ENCODE data around the gene MACROD2.

DNA sequence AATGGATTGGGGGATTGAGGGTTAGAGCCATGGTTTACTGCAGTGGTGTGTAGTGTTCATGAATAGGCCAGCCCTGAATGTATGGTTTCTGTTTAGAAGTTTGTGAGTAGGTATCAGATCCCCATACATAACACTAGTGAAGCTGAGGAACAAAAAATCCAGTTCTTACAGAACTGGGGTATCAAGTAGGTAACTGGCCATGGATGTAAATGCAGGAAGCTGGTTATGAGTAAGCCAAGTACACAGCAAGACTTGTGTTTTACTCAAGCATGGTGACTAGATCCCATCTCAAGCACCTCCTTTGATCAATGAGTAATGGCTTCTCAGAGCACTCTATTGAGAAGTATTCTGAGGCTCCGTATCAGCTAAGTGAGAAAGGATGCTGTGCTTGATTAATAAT lies 955.8 kb downstream of the MACROD2 start:
- TF ChIP-seq, protein P1, sequence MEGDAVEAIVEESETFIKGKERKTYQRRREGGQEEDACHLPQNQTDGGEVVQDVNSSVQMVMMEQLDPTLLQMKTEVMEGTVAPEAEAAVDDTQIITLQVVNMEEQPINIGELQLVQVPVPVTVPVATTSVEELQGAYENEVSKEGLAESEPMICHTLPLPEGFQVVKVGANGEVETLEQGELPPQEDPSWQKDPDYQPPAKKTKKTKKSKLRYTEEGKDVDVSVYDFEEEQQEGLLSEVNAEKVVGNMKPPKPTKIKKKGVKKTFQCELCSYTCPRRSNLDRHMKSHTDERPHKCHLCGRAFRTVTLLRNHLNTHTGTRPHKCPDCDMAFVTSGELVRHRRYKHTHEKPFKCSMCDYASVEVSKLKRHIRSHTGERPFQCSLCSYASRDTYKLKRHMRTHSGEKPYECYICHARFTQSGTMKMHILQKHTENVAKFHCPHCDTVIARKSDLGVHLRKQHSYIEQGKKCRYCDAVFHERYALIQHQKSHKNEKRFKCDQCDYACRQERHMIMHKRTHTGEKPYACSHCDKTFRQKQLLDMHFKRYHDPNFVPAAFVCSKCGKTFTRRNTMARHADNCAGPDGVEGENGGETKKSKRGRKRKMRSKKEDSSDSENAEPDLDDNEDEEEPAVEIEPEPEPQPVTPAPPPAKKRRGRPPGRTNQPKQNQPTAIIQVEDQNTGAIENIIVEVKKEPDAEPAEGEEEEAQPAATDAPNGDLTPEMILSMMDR (IDR thresholded peaks at IDR 0.05), result no peak
- TF ChIP-seq, protein P2, sequence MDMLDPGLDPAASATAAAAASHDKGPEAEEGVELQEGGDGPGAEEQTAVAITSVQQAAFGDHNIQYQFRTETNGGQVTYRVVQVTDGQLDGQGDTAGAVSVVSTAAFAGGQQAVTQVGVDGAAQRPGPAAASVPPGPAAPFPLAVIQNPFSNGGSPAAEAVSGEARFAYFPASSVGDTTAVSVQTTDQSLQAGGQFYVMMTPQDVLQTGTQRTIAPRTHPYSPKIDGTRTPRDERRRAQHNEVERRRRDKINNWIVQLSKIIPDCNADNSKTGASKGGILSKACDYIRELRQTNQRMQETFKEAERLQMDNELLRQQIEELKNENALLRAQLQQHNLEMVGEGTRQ (IDR thresholded peaks at IDR 0.05), result no peak
- TF ChIP-seq MYC (IDR thresholded peaks at IDR 0.05; ENCODE audit: borderline replicate concordance, low read length) (no peak), ZFP36 (IDR thresholded peaks at IDR 0.05; ENCODE audit: borderline replicate concordance, partially characterized antibody) (no peak), RFX5 (IDR thresholded peaks at IDR 0.05) (no peak), EP300 (IDR thresholded peaks at IDR 0.05) (no peak), POLR2A (IDR thresholded peaks at IDR 0.05; ENCODE audit: low read length) (no peak), EHMT2 (IDR thresholded peaks at IDR 0.05; ENCODE audit: low read depth) (no peak), MAZ (IDR thresholded peaks at IDR 0.05; ENCODE audit: borderline replicate concordance, low read depth, low read length) (no peak), RARB (CRISPR knock-in tag; IDR thresholded peaks at IDR 0.05) (no peak), CEBPB (IDR thresholded peaks at IDR 0.05) (no peak), FOSL2 (IDR thresholded peaks at IDR 0.05) (no peak), FOSL2 (CRISPR knock-in tag; IDR thresholded peaks at IDR 0.05) (no peak)
- TF ChIP-seq, protein P3, sequence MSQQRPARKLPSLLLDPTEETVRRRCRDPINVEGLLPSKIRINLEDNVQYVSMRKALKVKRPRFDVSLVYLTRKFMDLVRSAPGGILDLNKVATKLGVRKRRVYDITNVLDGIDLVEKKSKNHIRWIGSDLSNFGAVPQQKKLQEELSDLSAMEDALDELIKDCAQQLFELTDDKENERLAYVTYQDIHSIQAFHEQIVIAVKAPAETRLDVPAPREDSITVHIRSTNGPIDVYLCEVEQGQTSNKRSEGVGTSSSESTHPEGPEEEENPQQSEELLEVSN (IDR thresholded peaks at IDR 0.05; ENCODE audit: borderline replicate concordance, low read depth), result no peak
- TF ChIP-seq, protein P4, sequence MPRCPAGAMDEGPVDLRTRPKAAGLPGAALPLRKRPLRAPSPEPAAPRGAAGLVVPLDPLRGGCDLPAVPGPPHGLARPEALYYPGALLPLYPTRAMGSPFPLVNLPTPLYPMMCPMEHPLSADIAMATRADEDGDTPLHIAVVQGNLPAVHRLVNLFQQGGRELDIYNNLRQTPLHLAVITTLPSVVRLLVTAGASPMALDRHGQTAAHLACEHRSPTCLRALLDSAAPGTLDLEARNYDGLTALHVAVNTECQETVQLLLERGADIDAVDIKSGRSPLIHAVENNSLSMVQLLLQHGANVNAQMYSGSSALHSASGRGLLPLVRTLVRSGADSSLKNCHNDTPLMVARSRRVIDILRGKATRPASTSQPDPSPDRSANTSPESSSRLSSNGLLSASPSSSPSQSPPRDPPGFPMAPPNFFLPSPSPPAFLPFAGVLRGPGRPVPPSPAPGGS (IDR thresholded peaks at IDR 0.05), result no peak

Data from A549 (cell line).